ENCODE data around the gene MRPL54. TPM values are rescaled to one million over a fixed set of nuclear protein-coding genes. Genes with fewer than 3 reads are reported as not detected.
A peak's percentile ranks its signal among the peaks of the same experiment; 100 is the strongest.

MRPL54 gene
- total RNA-seq, 1 experiment from 2014 or later = 73.9 TPM

DNA sequence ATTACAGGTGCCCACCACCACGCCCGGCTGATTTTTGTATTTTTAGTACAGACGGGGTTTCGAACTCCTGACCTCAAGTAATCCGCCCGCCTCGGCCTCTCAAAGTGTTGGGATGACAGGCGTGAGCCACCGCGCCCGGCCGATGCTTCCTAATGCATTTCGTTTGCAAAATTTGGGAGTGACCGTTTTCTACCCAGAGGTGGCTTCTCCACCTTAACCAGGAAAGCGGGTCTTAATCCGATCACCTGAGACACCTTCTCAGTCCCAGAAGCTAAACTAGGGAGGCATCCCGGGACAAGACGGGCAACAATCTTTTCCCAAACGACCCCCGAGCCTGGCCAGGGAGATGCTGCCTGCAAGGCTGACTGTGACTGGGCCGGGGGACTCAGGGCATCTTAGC, 38.5 kb downstream of the MRPL54 start:
- ChIA-PET CTCF (no interaction called here), POLR2A (ENCODE audit: unreplicated experiment) (no interaction called here)
- Histone ChIP-seq H3K9me2 (replicated peaks; ENCODE audit: low read length) (no peaks in the 10 kb centered on the region), H4K20me1 (ENCODE audit: low read length) (no peaks in the 10 kb centered on the region), H3F3A (ENCODE audit: low read length, unreplicated experiment) (no peaks in the 10 kb centered on the region), H2AFZ (ENCODE audit: low read length) (no peak overlapping the region), H3K79me2 (ENCODE audit: low read length) (no peaks in the 10 kb centered on the region), H3K27ac (ENCODE audit: low read length) (no peak overlapping the region), H3K4me3 (ENCODE audit: low read length) (no peak overlapping the region), H3K9ac (ENCODE audit: low read length) (no peak overlapping the region), H3K27me3 (ENCODE audit: low read length) (no peaks in the 10 kb centered on the region), H3K36me3 (ENCODE audit: low read depth, low read length) (no peaks in the 10 kb centered on the region), H3K9me3 (ENCODE audit: low read length) (no peaks in the 10 kb centered on the region), H3K4me1 (ENCODE audit: insufficient read depth, low read length) (no peaks in the 10 kb centered on the region), H3K4me2 (ENCODE audit: low read length) (no peak overlapping the region)
- intact Hi-C loops (cut with micrococcal nuclease) = no loop called here
- BruUV-seq (replicated peaks) = no TSS peak
- DNase-seq = no peak
- TF ChIP-seq, protein P1, sequence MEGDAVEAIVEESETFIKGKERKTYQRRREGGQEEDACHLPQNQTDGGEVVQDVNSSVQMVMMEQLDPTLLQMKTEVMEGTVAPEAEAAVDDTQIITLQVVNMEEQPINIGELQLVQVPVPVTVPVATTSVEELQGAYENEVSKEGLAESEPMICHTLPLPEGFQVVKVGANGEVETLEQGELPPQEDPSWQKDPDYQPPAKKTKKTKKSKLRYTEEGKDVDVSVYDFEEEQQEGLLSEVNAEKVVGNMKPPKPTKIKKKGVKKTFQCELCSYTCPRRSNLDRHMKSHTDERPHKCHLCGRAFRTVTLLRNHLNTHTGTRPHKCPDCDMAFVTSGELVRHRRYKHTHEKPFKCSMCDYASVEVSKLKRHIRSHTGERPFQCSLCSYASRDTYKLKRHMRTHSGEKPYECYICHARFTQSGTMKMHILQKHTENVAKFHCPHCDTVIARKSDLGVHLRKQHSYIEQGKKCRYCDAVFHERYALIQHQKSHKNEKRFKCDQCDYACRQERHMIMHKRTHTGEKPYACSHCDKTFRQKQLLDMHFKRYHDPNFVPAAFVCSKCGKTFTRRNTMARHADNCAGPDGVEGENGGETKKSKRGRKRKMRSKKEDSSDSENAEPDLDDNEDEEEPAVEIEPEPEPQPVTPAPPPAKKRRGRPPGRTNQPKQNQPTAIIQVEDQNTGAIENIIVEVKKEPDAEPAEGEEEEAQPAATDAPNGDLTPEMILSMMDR (conservative IDR thresholded peaks at IDR 0.05; ENCODE audit: low read depth, low read length) = no peak
- TF ChIP-seq EZH2 (IDR thresholded peaks at IDR 0.05; ENCODE audit: low read length, unreplicated experiment) = no peak
- no peak for TF ChIP-seq EZH2phosphoT487 (IDR thresholded peaks at IDR 0.05; ENCODE audit: borderline replicate concordance, low read length)
- ATAC-seq = no peak

DNA sequence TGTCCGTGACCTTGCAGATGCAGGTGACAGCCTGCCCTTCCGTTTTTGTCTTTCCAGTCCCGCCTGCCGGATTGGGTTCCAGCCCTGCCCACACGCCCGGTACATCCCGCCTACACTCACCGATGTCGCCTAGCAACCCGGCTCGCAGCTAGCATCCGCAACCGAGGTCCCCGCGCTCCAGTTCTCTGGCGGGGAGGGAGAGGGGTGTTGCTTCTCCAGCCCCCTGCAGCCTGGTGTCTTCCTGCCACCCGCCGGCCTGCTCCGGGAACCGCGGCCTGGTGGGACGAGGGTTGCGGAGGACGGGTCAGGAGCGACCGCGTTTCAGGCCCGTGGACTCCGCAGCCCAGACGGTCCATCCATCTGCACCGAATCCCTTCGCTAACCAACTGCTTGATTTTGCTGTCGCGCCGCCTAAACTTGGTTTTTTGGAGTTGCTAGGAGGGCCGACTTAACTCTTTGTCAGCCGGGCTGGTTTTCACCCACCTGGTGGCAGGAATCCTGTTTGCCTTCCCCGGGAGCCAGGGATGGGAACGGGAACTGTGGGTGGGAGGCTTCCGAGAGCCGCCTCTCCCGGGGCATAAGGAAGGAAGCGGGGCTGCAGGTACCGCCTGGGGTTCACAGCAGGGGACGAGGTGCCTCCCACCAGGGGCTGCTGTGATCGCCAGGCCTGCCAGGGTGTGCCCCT, 39.1 kb downstream of the MRPL54 start:
- Histone ChIP-seq H3K27ac (ENCODE audit: low read length) (no peak overlapping the region), H3K9ac (ENCODE audit: low read length) (no peak overlapping the region), H3K4me1 (ENCODE audit: insufficient read depth, low read length) (no peaks in the 10 kb centered on the region), H3K27me3 (ENCODE audit: low read length) (no peaks in the 10 kb centered on the region), H4K20me1 (ENCODE audit: low read length) (no peaks in the 10 kb centered on the region), H3K4me3 (ENCODE audit: low read length) (no peak overlapping the region), H3K4me2 (ENCODE audit: low read length) (no peak overlapping the region), H3F3A (ENCODE audit: low read length, unreplicated experiment) (no peaks in the 10 kb centered on the region), H3K79me2 (ENCODE audit: low read length) (no peaks in the 10 kb centered on the region), H2AFZ (ENCODE audit: low read length) (no peak overlapping the region), H3K36me3 (ENCODE audit: low read depth, low read length) (no peaks in the 10 kb centered on the region), H3K9me3 (ENCODE audit: low read length) (no peaks in the 10 kb centered on the region), H3K9me2 (replicated peaks; ENCODE audit: low read length) (no peaks in the 10 kb centered on the region)
- peak; percentile 10 for DNase-seq
- BruUV-seq (replicated peaks) = no TSS peak
- ChIA-PET CTCF (no interaction called here), POLR2A (ENCODE audit: unreplicated experiment) (no interaction called here)
- ATAC-seq = peak; percentile 27; the same call in 1 of the 2 replicates
- intact Hi-C loops (cut with micrococcal nuclease) = no loop called here
- TF ChIP-seq EZH2phosphoT487 (IDR thresholded peaks at IDR 0.05; ENCODE audit: borderline replicate concordance, low read length) = no peak
- no peak for TF ChIP-seq EZH2 (IDR thresholded peaks at IDR 0.05; ENCODE audit: low read length, unreplicated experiment)
- TF ChIP-seq, protein P1 (conservative IDR thresholded peaks at IDR 0.05; ENCODE audit: low read depth, low read length) = no peak

DNA sequence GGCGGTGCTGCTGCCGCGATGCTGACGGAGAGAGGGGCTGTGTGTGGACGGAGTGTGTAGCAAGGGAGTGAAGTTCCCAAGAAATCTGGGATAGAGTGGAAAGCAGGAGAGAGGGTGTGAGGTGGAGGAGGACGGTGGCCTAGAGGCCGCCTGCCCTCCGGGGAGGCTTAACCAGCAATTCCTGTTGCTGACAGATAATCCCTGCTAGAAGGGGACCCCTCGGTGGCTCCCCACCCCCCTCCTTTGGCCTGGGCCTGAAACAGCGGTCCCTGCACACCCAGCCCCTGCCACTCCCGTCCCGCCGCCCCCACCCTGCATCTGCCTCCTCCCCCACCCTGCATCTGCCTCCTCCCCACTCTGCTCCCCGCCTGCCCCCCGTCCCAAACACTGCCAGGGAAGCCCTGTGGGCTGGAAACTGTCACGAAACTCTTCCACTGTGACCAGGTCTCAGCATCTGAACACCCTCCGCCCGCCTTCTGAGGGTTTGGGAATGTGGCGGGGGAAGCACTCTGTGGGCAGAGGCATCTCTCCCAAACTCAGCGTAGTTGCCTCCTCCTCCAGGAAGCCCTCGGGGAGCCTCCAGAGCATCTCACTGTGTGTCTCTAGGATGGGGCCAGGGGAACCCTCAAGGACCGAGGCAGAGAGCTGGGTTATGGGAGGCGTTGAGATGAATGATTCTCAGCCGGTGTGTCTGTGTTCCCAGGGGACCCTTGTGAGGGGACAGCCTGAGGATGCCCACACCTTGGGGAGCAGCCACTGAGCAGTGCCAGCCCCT, 40.8 kb downstream of the MRPL54 start:
- TF ChIP-seq EZH2phosphoT487 (IDR thresholded peaks at IDR 0.05; ENCODE audit: borderline replicate concordance, low read length) (no peak), EZH2 (IDR thresholded peaks at IDR 0.05; ENCODE audit: low read length, unreplicated experiment) (no peak)
- TF ChIP-seq, protein P1 (conservative IDR thresholded peaks at IDR 0.05; ENCODE audit: low read depth, low read length) = no peak
- Histone ChIP-seq H3K9ac (ENCODE audit: low read length) (no peak overlapping the region), H3K27me3 (ENCODE audit: low read length) (no peaks in the 10 kb centered on the region), H2AFZ (ENCODE audit: low read length) (no peak overlapping the region), H3K36me3 (ENCODE audit: low read depth, low read length) (no peaks in the 10 kb centered on the region), H3K9me2 (replicated peaks; ENCODE audit: low read length) (no peaks in the 10 kb centered on the region), H3K4me1 (ENCODE audit: insufficient read depth, low read length) (no peaks in the 10 kb centered on the region), H3F3A (ENCODE audit: low read length, unreplicated experiment) (no peaks in the 10 kb centered on the region), H3K4me3 (ENCODE audit: low read length) (no peak overlapping the region), H4K20me1 (ENCODE audit: low read length) (no peaks in the 10 kb centered on the region), H3K79me2 (ENCODE audit: low read length) (no peaks in the 10 kb centered on the region), H3K4me2 (ENCODE audit: low read length) (no peak overlapping the region), H3K27ac (ENCODE audit: low read length) (no peak overlapping the region), H3K9me3 (ENCODE audit: low read length) (no peaks in the 10 kb centered on the region)
- no TSS peak for BruUV-seq (replicated peaks)
- no peak for DNase-seq
- ChIA-PET CTCF (no interaction called here), POLR2A (ENCODE audit: unreplicated experiment) (no interaction called here)
- intact Hi-C loops (cut with micrococcal nuclease) = no loop called here
- ATAC-seq = no peak

Measured in PC-3 (cell line).